Upper lobe of left lung (tissue), 6 donors: Measurements from ENCODE around the gene NDUFB7. TPM values are rescaled to one million over a fixed set of nuclear protein-coding genes. Genes with fewer than 3 reads are reported as not detected.

Experiments
- ATAC-seq, 2 donors: fragments of 200-7000 bp; cut with Tn5 transposase; one replicate each; pipeline ENCODE4 v1.9.1; 2022; ENCODE audit warnings: mild to moderate bottlenecking in 2 of 2, moderate library complexity in 2 of 2; ENCODE audit not compliant: low FRiP score in 2 of 2
- DNase-seq, 2 donors: peaks; one replicate each; pipeline ENCODE4 v3.0.0-alpha.2; 2019 to 2020
- H3K27ac ChIP-seq, 4 donors: fragments of 200-600 bp; sonication (generic); one replicate each; pipeline ENCODE4 v1.5.1; 2016 to 2019
- H3K27me3 ChIP-seq, 4 donors: fragments of 200-600 bp; sonication (generic); one replicate each; pipeline ENCODE4 v1.5.1; 2017 to 2019
- H3K36me3 ChIP-seq, 4 donors: fragments of 200-600 bp; sonication (generic); one replicate each; pipeline ENCODE4 v1.5.1; 2016 to 2019
- H3K4me1 ChIP-seq, 4 donors: fragments of 200-600 bp; sonication (generic); one replicate each; pipeline ENCODE4 v1.5.1; 2018 to 2019
- H3K4me3 ChIP-seq, 4 donors: fragments of 200-600 bp; sonication (generic); one replicate each; pipeline ENCODE4 v1.5.1; 2017 to 2019; ENCODE audit warnings: mild to moderate bottlenecking in 2 of 4, moderate library complexity in 1 of 4
- H3K9me3 ChIP-seq, 4 donors: fragments of 200-600 bp; sonication (generic); one replicate each; pipeline ENCODE4 v1.5.1; 2018 to 2019
- EP300 ChIP-seq, 4 donors: sonication (generic); formaldehyde crosslinking; IDR thresholded peaks; one replicate each; pipeline ENCODE4 v1.5.1; 2017; ENCODE audit warnings: antibody characterized with exemption in 4 of 4, control low read depth in 2 of 4
- POLR2A ChIP-seq, 4 donors: fragments of 450-650 bp; IDR thresholded peaks; one replicate each; pipeline ENCODE4 v1.5.1; 2016 to 2017; ENCODE audit warnings: antibody characterized with exemption in 4 of 4, mild to moderate bottlenecking in 2 of 4
- POLR2AphosphoS5 ChIP-seq, 2 donors: sonication (generic); formaldehyde crosslinking; IDR thresholded peaks; one replicate each; pipeline ENCODE4 v1.5.1; 2017; ENCODE audit warnings: antibody characterized with exemption in 2 of 2
- WGBS, 2 donors: methylation state at CpG; one replicate each; pipeline ENCODE4 v1.1.5; 2017 to 2018; 5-methylcytosine and 5-hydroxymethylcytosine counted together
- total RNA-seq, 6 donors: library from RNA; depleted of rRNA in 4 of 6; stranded (reverse); fragments of >200 nt in 4 of 6; gene quantifications; one replicate each; pipeline versions ENCODE4 v1.1.0 to v1.2.1, GENCODE V29; 2016 to 2021
- TF ChIP-seq, protein P1 (sequence below), 6 experiments: fragments of 450-650 bp in 4 of 6; fragments of 200-600 bp in 2 of 6; sonication (generic) in 2 of 6; IDR thresholded peaks; one replicate each; pipeline ENCODE4 v1.5.1; 2016 to 2019; ENCODE audit warnings: antibody characterized with exemption in 6 of 6
- donor health status: DM: no; HTN: no; CAD: no; lungs with moderate emphysema.
- donor health status: DM: no; HTN: yes; CAD: no; lungs with severe emphysema.

The NDUFB7 gene
- total RNA-seq, 6 donors from 2014 or later, result 124 to 350 (median 171) TPM

DNA sequence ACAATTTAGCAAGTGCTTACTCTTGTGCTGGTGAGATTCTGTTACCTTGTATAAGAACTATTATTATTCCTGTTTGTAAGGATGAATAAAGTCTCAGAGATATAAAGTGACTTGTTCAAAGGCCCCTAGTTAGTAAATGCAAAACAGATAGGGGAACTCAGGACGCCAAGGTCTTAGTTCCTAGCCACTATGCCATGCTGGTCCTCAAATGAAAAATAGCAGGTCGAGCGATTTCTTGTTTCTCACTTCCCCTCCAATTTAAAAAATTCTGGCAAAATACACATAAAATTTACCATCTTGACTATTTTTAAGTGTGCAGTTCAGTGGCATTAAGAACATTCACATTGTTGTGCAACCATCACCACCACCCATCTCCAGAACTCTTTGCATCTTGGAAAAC lies 41.4 kb downstream of the NDUFB7 start:
- Histone ChIP-seq H3K4me1 (peaks cover 11 to 30% (median 16%) of the 10 kb centered on the region in 4 donors), H3K36me3 (peaks cover 0 to 4% (median 2%) of the 10 kb centered on the region in 4 donors), H3K27me3 (no peaks in the 10 kb centered on the region), H3K27ac (peak overlapping the region; percentile 91 to 97 (median 91)), H3K4me3 (peak overlapping the region in 3 of 4 donors; percentile 57 to 90 (median 75)), H3K9me3 (no peaks in the 10 kb centered on the region)
- no peak for DNase-seq
- ATAC-seq, result no peak
- 44 to 51% methylated on average over 3 of the region's 3 CpGs for WGBS, 2 donors
- TF ChIP-seq POLR2AphosphoS5 (IDR thresholded peaks at IDR 0.05) (no peak), EP300 (IDR thresholded peaks at IDR 0.05) (no peak), POLR2A (IDR thresholded peaks at IDR 0.05) (no peak)
- TF ChIP-seq, protein P1, sequence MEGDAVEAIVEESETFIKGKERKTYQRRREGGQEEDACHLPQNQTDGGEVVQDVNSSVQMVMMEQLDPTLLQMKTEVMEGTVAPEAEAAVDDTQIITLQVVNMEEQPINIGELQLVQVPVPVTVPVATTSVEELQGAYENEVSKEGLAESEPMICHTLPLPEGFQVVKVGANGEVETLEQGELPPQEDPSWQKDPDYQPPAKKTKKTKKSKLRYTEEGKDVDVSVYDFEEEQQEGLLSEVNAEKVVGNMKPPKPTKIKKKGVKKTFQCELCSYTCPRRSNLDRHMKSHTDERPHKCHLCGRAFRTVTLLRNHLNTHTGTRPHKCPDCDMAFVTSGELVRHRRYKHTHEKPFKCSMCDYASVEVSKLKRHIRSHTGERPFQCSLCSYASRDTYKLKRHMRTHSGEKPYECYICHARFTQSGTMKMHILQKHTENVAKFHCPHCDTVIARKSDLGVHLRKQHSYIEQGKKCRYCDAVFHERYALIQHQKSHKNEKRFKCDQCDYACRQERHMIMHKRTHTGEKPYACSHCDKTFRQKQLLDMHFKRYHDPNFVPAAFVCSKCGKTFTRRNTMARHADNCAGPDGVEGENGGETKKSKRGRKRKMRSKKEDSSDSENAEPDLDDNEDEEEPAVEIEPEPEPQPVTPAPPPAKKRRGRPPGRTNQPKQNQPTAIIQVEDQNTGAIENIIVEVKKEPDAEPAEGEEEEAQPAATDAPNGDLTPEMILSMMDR (IDR thresholded peaks at IDR 0.05), result no peak

DNA sequence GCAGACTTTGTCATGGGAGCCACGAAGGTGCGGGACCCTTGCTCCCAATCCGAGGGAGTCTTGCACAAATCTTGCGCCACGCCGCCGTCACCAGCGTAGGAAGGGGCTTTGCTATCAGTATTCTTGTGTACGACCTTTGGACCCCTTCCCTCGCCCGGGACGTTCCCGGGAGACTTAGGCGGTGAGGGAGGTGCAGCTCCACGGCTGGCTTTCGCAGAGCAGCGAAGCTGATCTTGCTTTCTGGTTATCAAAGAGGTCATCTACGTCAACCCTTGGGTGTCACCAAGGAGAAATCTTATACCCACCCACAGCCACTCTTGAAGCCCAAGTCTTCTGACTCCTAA lies 41.9 kb downstream of the NDUFB7 start:
- 0 to 1% methylated on average over 17 to 18 of the region's 18 CpGs for WGBS, 2 donors
- ATAC-seq, result peak in 1 of 2 donors; percentile 3
- Histone ChIP-seq H3K27me3 (no peaks in the 10 kb centered on the region), H3K27ac (peak overlapping the region; percentile 91 to 97 (median 91)), H3K4me1 (peaks cover 11 to 30% (median 16%) of the 10 kb centered on the region in 4 donors), H3K4me3 (peak overlapping the region; percentile 57 to 90 (median 76)), H3K36me3 (peaks cover 0 to 4% (median 2%) of the 10 kb centered on the region in 4 donors), H3K9me3 (no peaks in the 10 kb centered on the region)
- no peak for DNase-seq
- TF ChIP-seq POLR2A (IDR thresholded peaks at IDR 0.05) (no peak), POLR2AphosphoS5 (IDR thresholded peaks at IDR 0.05) (no peak), EP300 (IDR thresholded peaks at IDR 0.05) (no peak)
- TF ChIP-seq, protein P1 (IDR thresholded peaks at IDR 0.05), result no peak

DNA sequence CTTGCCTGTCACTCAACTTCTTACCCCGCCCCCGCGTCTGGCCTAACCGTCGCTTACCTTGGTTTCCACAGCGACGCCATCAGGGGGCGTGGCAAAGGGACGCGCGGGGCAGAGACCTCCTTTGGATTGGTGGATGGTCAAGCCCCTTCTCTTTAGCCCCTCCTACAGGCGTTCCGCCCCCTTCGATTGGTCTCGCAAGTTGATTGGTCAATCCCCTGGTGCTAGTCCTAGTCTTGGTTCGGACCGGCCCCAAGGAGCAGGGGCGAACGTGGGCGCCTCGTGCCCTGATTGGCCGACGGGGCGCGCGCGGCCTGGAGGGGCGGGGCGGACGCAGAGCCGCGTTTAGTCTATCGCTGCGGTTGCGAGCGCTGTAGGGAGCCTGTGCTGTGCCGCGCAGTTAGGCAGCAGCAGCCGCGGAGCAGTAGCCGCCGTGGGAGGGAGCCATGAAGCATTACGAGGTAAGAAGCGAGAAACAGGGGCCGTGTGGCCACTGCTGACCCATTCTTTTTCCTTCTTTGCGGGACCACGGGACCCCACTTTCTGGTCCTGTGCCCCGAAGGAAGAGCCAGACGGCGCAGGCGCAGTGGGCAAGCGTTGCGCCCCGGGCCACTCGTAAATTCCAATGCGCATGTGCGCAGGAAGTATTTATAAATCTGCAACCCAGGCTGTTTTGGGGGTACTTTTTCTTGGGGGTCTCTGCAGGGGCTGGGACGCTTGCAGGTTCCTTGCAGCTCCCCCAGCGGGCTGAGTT lies 42.4 kb downstream of the NDUFB7 start, which contains the start of gene TECR:
Gene TECR, plus strand, starts transcription at position 341 of the 751 bp plus-strand sequence. Its CDS starts 103 bp downstream, at position 444.
- Histone ChIP-seq H3K4me1 (peaks cover 11 to 30% (median 16%) of the 10 kb centered on the region in 4 donors), H3K36me3 (no peaks in the 10 kb centered on the region), H3K9me3 (no peaks in the 10 kb centered on the region), H3K27me3 (no peaks in the 10 kb centered on the region), H3K27ac (peak within 1 kb of the TSS; percentile 91 to 97 (median 91)), H3K4me3 (peak within 1 kb of the TSS; percentile 57 to 90 (median 76))
- WGBS, 2 donors, result 1% methylated on average over 11 to 55 of the region's 59 CpGs
- TF ChIP-seq, protein P1 (IDR thresholded peaks at IDR 0.05), result peak in 1 of 6 experiments; percentile 18
- TF ChIP-seq EP300 (IDR thresholded peaks at IDR 0.05), result peak in 1 of 4 donors; percentile 42
- peak in 3 of 4 donors; percentile 94 to 99 (median 94) for TF ChIP-seq POLR2A (IDR thresholded peaks at IDR 0.05)
- TF ChIP-seq POLR2AphosphoS5 (IDR thresholded peaks at IDR 0.05), result peak; percentile 93 to 97
- ATAC-seq (peak; percentile 99 to 100), DNase-seq (peak; percentile 99 to 100)

DNA sequence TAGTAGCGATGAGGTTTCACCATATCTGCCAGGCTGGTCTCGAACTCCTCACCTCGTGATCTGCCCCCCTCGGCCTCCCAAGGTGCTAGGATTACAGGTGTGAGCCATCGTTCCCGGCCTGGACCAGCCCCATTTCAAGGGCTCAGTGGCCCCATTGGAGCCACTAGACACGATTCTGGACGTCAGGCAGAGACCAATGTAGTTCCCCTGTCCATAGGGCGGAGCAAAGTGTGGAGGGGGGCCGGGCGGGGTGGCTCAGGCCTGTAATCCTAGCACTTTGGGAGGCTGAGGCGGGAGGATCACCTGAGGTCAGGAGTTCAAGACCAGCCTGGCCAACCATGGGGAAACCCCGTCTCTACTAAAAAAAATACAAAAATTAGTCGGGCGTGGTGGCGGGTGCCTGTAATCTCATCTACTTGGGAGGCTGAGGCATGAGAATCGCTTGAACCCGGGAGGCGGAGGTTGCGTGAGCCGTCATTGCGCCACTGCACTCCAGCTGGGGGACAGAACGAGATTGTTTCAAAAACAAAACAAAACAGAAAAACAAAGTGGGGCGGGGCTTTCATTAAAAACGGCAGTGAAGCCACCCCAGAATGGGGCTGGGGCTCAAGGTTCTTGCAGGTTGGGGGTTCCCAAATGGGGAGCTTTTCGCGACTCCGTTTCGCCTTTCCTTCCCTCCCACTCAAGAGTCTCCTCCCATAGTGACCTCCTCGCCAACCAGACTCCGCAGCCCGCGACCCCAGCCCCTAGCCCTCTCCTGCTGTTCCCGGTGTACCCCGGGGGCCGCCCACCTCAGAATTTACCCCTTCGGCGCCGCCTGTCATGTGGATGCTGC lies 43.2 kb downstream of the NDUFB7 start:
- no peak for ATAC-seq
- Histone ChIP-seq H3K27me3 (no peaks in the 10 kb centered on the region), H3K4me3 (peak overlapping the region; percentile 53 to 90 (median 66)), H3K27ac (peak overlapping the region; percentile 91 to 97 (median 91)), H3K4me1 (peaks cover 11 to 30% (median 16%) of the 10 kb centered on the region in 4 donors), H3K9me3 (no peaks in the 10 kb centered on the region), H3K36me3 (no peaks in the 10 kb centered on the region)
- WGBS, 2 donors, result 34 to 36% methylated on average over 39 of the region's 39 CpGs
- peak in 1 of 2 donors; percentile 72 for DNase-seq
- no peak for TF ChIP-seq POLR2AphosphoS5 (IDR thresholded peaks at IDR 0.05)
- TF ChIP-seq EP300 (IDR thresholded peaks at IDR 0.05), result no peak
- TF ChIP-seq, protein P1 (IDR thresholded peaks at IDR 0.05), result no peak
- TF ChIP-seq POLR2A (IDR thresholded peaks at IDR 0.05), result no peak
